Spinal cord (tissue), 10 donors: ENCODE measurements around the gene LRTM1. TPM values are rescaled to one million over a fixed set of nuclear protein-coding genes. Genes with fewer than 3 reads are reported as not detected.

Experiments
- DNase-seq, 6 donors: peaks; one replicate each; pipeline versions ENCODE4 v3.0.0 to v3.0.0-alpha.2; 2013 to 2015; ENCODE audit warnings: low spot score in 6 of 6, low read depth in 4 of 6
- H3K27ac ChIP-seq: one replicate; pipeline ENCODE4 v1.5.1; 2013; ENCODE audit warnings: low read depth, low read length, control low read depth
- H3K27me3 ChIP-seq: one replicate; pipeline ENCODE4 v1.6.1; 2013; ENCODE audit warnings: low read length; ENCODE audit not compliant: control insufficient read depth, insufficient read depth
- H3K36me3 ChIP-seq: one replicate; pipeline ENCODE4 v1.6.1; 2013; ENCODE audit warnings: low read length; ENCODE audit not compliant: control insufficient read depth, insufficient read depth
- H3K4me1 ChIP-seq: one replicate; pipeline ENCODE4 v1.6.1; 2013; ENCODE audit warnings: low read length; ENCODE audit not compliant: control insufficient read depth, insufficient read depth
- H3K4me3 ChIP-seq: one replicate; pipeline ENCODE4 v1.5.1; 2013; ENCODE audit warnings: low read depth, low read length, control low read depth
- H3K9me3 ChIP-seq: one replicate; pipeline ENCODE4 v1.6.1; 2013; ENCODE audit warnings: low read length; ENCODE audit not compliant: control insufficient read depth, insufficient read depth
- WGBS: methylation state at CpG from one replicate; pipeline ENCODE4 v1.1.5; 2013; ENCODE audit warnings: missing lambda C conversion rate; ENCODE audit not compliant: insufficient coverage; 5-methylcytosine and 5-hydroxymethylcytosine counted together
- polyA plus RNA-seq, 2 donors: library from polyadenylated mRNA; unstranded; fragments of 120-200 nt; gene quantifications; one replicate each; pipeline ENCODE4 v1.2.1, GENCODE V29; 2013; ENCODE audit not compliant: insufficient read length in 2 of 2
- total RNA-seq, 2 donors: library from RNA; depleted of rRNA in 1 of 2; stranded (reverse); fragments of 120-200 nt in 1 of 2; fragments of >200 nt in 1 of 2; gene quantifications; one replicate each; pipeline versions ENCODE4 v1.2.3 to v1.2.4, GENCODE V29; 2013 to 2014
- donor health status: healthy.

The LRTM1 gene
- total and polyA plus RNA-seq, 4 donors: 0.17 to 0.44 TPM; not detected in 2

DNA sequence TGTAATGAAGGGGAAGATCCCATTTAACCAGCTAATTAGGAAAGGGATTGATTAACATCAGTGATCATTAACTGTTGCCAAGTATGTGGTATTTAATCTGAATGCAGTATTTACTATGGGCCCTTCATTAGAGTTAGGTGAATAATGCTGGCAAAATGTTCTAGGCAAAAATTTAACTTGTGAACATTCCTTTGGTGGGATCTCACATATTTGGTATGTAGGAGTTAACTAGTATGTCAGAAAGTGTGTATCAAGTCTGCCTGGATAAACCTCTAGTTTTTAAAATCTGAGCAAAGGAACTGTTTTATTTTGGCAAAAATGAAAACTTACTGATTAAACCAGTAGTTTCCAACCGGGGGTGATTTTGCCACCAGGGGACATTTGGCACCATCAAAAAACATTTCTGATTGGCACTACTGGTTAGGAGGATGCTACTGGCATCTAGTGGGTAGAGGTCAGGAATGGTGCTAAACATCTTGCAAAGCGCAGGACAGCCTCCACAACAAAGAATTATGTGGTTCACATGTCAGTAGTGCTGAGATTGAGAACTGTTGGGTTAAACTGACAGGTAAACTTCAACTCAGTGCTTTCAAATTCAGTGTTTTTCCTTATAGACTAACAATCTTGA, 22.5 kb downstream of the LRTM1 start:
- no peaks in the 10 kb centered on the region for H3K27me3 ChIP-seq
- DNase-seq: peak in 1 of 6 donors; percentile 23
- 83% methylated on average over 1 of the region's 2 CpGs for WGBS
- H3K4me3 ChIP-seq: no peak overlapping the region
- no peak overlapping the region for H3K27ac ChIP-seq
- no peaks in the 10 kb centered on the region for H3K36me3 ChIP-seq
- H3K4me1 ChIP-seq: peaks cover 6% of the 10 kb centered on the region
- H3K9me3 ChIP-seq: no peaks in the 10 kb centered on the region

DNA sequence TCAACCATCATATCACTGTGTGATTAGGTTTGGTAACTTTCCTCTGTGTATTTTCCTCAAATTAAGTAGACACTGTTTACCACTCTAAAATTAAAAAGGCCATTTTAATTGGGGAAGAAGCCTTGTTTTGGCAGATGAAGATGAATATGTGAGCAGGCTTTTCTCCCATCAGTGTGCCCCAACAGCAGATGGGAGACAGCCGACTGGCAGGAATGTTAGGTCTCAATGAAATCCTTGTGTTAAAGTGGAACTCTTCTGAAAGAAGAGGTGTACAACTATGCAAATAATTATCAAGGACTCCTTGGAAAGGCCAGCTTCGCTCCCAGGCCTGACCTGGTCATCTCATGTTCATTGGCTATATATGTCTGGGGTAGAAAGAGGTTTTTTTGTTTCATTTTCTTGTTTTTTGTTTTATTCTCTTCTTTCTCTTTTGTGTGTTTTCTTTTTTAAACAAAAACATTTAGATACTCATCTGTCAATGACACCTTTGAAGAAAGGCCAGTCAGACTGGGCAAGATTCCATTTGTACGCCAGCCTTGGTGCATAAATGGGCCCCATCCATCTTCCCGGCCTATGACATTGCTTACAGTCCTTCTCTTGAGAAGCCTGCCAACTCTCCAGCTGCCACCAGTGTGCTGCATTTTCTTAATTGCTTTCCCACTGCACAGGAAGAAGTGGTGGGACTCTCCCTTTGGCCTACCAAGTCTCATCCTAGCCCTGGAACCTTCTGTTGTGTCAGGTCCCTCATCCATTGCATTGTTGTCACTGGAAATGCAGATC, 25.8 kb downstream of the LRTM1 start:
- Histone ChIP-seq H3K36me3 (no peaks in the 10 kb centered on the region), H3K4me1 (peaks cover 6% of the 10 kb centered on the region), H3K27me3 (no peaks in the 10 kb centered on the region), H3K4me3 (no peak overlapping the region), H3K9me3 (no peaks in the 10 kb centered on the region), H3K27ac (peak overlapping the region; percentile 27)
- 35% methylated on average over 3 of the region's 4 CpGs for WGBS
- DNase-seq: peak; percentile 52 to 90 (median 72)

DNA sequence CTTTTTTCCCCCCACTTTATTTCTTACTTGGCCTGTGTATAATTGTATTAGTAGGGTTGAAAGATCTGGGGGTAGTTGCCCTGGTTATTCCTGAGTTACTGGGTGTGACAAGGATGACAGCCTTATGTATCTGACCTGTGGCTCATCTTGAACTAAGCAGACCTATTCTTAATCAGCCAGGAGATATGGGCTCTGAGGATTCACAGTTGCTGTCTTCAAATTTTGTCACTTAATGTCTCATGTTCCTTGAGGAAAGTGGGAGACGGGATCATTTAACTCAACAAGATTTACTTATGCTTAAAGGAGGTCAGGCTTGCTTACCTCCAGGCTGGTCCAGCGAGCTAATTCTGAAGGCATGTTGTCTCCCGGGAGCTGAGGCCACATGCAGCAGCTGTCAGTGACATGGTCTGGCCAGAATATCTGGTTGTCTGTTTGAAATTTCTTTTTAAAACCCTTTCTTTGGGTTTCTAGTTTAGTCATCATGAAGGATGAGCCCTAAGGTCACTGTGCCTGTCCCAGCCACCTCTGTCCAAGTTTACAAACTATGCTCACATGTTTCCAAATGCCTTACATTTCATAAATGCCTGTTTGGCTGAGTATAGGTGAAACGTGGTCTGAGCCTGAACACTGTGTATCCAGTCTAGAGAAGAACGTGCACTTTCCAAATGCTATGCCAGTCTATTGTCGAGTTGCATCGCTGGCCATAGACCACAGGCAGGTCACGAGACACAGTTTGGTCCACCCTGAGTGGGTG, 26.8 kb downstream of the LRTM1 start:
- WGBS: 68% methylated on average over 6 of the region's 8 CpGs
- Histone ChIP-seq H3K36me3 (no peaks in the 10 kb centered on the region), H3K27ac (no peak overlapping the region)

GRCh38 chr3:54899273-54899672, 28.6 kb downstream of the LRTM1 start:
- Histone ChIP-seq H3K4me1 (peaks cover 6% of the 10 kb centered on the region), H3K36me3 (no peaks in the 10 kb centered on the region), H3K27me3 (no peaks in the 10 kb centered on the region), H3K9me3 (no peaks in the 10 kb centered on the region), H3K4me3 (no peak overlapping the region), H3K27ac (no peak overlapping the region)
- DNase-seq: no peak
- WGBS: 86% methylated on average over 5 of the region's 6 CpGs

More for the DNA sequence above, 26.8 kb downstream of the LRTM1 start:
- Histone ChIP-seq H3K4me1 (peaks cover 6% of the 10 kb centered on the region), H3K27me3 (no peaks in the 10 kb centered on the region), H3K4me3 (no peak overlapping the region), H3K9me3 (no peaks in the 10 kb centered on the region)
- peak in 3 of 6 donors; percentile 3 to 16 (median 7) for DNase-seq

- no peak overlapping the region for H3K27ac ChIP-seq
- no peaks in the 10 kb centered on the region for H3K27me3 ChIP-seq
- no peaks in the 10 kb centered on the region for H3K9me3 ChIP-seq
- H3K4me1 ChIP-seq: peaks cover 6% of the 10 kb centered on the region
- H3K4me3 ChIP-seq: no peak overlapping the region
- H3K36me3 ChIP-seq: no peaks in the 10 kb centered on the region
- no peak for DNase-seq
- WGBS: no CpG with 5 or more reads among the region's 3 CpGs
Measured at GRCh38 chr3:54897028-54897711, 30.7 kb downstream of the LRTM1 start.

GRCh38 chr3:54895613-54896012, 32.2 kb downstream of the LRTM1 start:
- Histone ChIP-seq H3K4me1 (peaks cover 9% of the 10 kb centered on the region), H3K36me3 (no peaks in the 10 kb centered on the region), H3K4me3 (no peak overlapping the region), H3K27me3 (no peaks in the 10 kb centered on the region), H3K9me3 (no peaks in the 10 kb centered on the region), H3K27ac (no peak overlapping the region)
- WGBS: 98% methylated on average over 4 of the region's 4 CpGs
- no peak for DNase-seq

DNA sequence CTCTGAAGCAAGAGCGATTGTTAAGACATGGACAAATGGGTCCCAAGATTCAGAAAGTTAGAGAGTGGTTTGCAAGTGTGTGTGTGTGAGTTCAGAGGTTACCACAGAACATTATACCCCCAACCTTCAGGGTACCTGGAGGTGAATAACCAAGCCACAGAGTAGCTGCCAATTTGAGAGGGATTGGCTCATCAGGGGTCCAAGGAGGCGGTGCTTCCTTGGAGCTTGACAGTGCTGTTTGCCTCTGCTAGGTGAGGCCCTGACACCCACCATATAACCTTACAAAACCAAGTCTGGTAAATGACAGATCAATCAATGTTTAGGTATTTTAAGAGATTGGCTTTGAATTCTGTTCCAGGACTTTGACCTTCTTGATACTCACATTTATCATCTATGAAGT, 35.7 kb downstream of the LRTM1 start:
- Histone ChIP-seq H3K27ac (no peak overlapping the region), H3K9me3 (no peaks in the 10 kb centered on the region), H3K27me3 (no peaks in the 10 kb centered on the region), H3K4me3 (no peak overlapping the region), H3K4me1 (peaks cover 9% of the 10 kb centered on the region), H3K36me3 (no peaks in the 10 kb centered on the region)
- WGBS: no CpG with 5 or more reads among the region's 2 CpGs
- no peak for DNase-seq

- H3K4me1 ChIP-seq: peaks cover 9% of the 10 kb centered on the region
- H3K27me3 ChIP-seq: no peaks in the 10 kb centered on the region
- no peak overlapping the region for H3K27ac ChIP-seq
- H3K9me3 ChIP-seq: no peaks in the 10 kb centered on the region
- peak in 4 of 6 donors; percentile 12 to 70 (median 43) for DNase-seq
- WGBS: 31% methylated on average over 4 of the region's 5 CpGs
- no peak overlapping the region for H3K4me3 ChIP-seq
- H3K36me3 ChIP-seq: no peaks in the 10 kb centered on the region
Measured at GRCh38 chr3:54891540-54891897, 36.3 kb downstream of the LRTM1 start.

- no peak overlapping the region for H3K27ac ChIP-seq
- H3K4me1 ChIP-seq: peaks cover 9% of the 10 kb centered on the region
- no CpG with 5 or more reads among the region's 3 CpGs for WGBS
Measured at GRCh38 chr3:54889731-54890130, 38.1 kb downstream of the LRTM1 start.

More at GRCh38 chr3:54889731-54890130, 38.1 kb downstream of the LRTM1 start:
- Histone ChIP-seq H3K9me3 (no peaks in the 10 kb centered on the region), H3K36me3 (no peaks in the 10 kb centered on the region), H3K4me3 (no peak overlapping the region), H3K27me3 (no peaks in the 10 kb centered on the region)
- no peak for DNase-seq
